GM18508 (cell line): ENCODE measurements around the gene GNAS.

Source experiments
- ATAC-seq: cut with Tn5 transposase; IDR thresholded peaks from one replicate; pipeline ENCODE4 v1.9.1; 2021; ENCODE audit warnings: moderate number of reproducible peaks; ENCODE audit not compliant: insufficient read depth, unreplicated experiment

The GNAS gene

DNA sequence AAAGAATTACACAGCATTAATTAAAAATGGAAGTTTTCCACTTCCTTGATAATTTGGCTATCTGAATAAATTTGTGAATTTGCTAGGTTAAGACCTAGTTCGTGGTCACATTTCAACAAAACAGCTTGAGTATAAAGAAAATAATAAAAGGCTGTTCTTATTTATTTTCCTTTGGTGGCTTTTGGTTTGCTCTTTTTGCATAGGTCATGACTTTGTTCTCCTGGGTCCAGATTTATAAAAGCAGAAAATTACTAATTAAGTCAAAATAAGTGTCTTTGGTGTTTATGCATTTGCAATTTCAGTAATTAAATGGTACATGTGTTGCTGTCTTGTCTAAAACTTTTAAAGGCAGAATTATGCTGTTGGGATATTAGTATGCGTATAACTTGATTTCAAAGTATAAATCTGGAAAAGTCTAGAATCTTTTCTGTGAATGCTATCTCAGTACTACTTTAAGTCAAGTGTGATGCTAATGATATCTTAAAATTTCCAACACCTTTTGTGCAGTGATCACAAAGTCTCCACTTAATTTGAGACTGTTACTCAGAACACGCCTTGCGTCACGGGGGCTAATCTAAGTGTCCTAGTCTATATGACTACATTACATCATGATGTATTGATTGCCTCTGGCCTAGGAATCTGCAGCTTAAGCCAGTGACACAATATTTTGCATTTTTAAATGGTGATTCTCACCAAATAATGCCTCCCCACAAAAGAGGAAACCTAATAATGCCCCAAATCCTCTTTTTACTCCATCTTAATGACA, 41.0 kb downstream of the GNAS start:
- ATAC-seq, result no peak

DNA sequence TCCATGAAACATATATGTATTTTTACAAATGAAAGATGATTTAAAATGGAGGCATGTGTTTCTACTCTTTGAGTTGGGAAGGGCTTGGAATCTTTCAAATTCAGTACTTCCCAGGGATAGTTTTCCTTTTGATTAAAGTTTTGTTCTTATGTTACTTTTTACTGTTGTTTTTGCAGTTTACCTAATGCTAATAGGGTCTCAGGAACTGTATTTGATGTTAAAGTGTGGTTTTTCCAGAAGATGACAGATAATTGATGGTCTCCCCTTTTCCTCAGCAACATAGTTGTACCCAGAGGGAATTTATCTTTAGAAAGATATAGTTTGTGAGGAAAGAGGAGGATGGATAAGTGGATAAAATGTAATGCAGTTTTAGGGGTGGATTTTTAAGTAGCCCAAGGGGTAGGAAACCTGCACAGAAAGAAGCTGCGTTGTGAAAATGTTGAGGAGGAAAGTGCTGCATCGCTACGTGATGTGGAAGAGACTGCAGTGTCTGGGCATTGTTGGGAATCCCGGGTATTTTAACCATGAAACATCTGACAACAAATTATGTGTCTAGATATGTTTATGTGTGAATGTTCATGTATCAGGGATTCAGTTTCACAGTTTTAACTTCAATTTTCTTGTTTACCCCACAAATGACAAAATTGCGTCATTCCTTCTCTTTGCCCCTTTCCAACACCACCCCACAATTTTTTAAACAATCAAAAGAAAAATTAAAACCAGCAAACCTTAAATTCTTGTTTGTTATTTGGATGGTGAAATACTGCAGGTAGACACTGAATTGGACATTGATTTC, 42.3 kb downstream of the GNAS start:
- no peak for ATAC-seq

GRCh38 chr20:58895448-58896180, 43.1 kb downstream of the GNAS start:
- ATAC-seq, result no peak

DNA sequence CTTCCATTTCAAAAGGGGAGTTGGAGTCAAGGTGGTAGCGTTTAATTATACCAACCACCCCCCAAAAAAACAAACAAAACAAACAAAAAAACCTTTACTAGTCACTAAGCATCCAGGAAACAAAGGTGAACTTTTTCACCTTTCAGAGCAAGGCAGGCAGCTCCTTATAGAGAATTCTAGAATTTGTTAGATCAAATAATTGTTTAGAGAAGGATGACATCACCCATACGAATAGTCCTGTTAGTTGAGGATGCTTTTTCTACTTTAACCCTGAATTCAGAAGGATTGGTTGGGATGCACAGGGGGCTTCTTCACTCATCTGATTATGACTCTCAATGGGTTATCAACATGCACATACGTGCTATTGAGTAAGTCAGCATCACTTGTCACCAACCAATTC, 44.3 kb downstream of the GNAS start:
- ATAC-seq, result no peak

- ATAC-seq, result no peak
Measured at GRCh38 chr20:58897488-58897887, 45.0 kb downstream of the GNAS start.

GRCh38 chr20:58898629-58899408, 46.3 kb downstream of the GNAS start:
- ATAC-seq, result no peak

DNA sequence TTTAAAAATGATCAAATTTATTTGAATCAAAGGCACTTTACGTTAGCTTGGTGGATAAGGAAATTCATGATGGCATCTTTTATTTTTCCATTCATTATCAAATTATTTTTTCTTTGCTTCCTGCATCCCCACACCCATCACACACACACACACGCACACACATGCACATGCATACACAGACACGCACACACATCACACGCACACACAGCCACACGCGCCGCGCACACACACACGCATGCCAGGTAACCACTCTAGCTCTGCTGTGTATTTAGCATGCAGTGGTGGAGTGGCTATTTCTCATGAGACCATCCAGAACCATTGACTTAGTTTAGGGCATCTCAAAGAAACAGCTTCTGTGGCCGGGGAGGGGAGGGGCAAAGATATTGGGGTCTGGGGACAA, 47.0 kb downstream of the GNAS start:
- ATAC-seq, result no peak

DNA sequence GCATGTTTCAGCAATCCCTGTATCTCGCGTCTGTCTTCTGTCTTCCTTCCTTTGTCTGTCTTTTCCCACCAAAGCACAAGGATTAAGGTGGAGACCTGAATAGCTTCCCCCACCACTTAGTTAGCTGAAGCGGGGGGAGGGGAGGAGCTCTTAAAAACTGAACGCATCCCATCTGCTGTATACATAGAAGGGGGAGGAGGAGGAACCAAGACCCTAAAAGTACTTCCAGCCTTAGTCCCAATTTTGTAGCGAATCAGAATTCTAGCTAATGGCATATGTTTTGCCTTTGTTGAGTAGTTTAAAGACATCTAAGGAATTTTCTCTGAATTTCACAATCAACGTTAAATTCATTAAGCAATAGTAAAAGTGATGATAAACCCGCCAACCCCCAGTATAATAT, 47.9 kb downstream of the GNAS start:
- ATAC-seq, result no peak

DNA sequence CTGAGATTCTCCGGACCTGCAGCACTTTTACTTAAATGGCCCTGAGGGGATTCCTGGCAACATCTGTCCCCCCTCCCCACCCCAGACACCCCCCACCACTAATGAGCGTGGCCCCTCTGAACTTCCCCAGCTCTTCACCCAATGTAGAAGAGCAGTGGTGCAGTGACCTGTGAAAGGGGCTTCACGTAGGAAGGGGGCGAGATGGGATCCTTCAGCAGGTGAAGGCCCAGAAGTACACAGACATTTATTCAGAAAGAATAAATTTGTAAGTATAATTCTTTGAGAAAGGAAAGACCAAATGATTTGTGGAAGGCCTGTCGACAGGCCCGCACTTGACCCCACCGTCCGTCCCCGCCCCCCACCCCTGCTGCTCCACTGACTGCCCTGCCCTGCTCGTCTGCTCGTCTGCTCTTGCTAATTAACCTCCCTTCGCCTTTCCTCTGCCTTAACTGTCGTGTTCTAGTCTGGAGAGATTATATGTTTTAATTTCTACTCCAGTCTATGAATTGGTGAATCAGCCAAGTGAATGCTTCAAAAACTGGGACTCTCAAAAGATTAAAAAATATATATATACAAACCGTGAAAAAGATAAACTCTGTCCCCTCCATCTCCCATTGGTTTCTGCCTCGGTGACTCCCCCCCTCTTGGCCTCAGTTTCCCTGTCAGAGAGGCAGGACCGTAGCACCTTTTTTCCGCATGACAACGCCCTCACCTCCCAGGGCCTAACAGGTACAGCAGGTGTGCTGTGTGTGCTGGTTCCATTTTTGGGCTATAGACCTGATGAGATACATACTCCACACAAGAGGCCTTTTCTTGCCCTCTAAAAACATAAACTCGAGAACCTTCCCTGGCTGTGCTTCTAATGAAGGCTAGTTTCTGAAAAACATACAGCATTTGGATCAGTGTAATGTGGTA, 49.2 kb downstream of the GNAS start:
- no peak for ATAC-seq

DNA sequence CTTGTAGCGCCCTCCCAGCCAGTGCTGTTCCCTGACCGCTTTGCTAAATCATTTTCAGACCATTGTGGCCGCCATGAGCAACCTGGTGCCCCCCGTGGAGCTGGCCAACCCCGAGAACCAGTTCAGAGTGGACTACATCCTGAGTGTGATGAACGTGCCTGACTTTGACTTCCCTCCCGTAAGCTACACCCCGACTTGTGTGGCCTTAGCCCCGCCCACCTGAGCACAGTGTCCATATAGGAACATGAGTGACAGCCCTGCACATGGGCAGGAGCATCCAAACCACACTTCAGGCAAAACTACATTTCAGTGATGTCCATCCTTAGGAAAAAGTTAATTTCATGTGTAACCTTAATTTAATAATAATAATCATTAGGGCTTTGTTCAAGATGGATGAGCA, 51.1 kb downstream of the GNAS start:
- ATAC-seq, result no peak

DNA sequence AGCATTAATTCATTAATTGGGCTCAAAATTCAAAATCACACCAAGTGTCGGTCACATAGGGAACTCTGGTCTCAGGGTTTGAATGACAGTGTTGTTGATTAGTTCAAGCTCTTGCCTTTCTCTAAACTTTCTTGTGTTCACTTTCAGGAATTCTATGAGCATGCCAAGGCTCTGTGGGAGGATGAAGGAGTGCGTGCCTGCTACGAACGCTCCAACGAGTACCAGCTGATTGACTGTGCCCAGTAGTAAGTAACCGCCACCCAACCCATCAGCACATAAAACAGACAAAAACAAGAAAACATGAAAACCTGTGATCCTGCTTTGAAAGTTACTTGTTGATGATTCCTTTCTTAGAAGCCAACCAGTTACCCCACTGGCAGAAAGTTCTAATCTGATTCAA, 52.7 kb downstream of the GNAS start:
- no peak for ATAC-seq

GRCh38 chr20:58906111-58906510, 53.6 kb downstream of the GNAS start:
- no peak for ATAC-seq

DNA sequence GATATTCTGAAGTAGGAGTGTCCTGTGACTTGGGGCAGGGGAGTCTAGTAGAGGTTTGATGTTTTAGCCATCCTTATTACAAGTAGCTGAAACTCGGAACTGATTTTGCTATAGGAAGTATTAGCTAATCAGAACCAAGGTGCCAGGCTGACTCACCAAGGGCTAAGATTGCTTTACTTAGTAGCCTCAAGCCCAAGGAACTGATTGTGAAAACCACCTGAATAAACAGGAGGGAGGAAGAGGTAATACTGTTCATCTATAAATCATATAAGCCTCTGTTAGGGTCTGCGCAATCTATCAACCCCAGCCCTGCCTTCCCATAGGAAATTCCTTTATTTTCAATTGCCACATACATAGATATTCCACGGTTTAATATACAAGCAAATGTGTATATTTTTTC, 54.4 kb downstream of the GNAS start:
- no peak for ATAC-seq

DNA sequence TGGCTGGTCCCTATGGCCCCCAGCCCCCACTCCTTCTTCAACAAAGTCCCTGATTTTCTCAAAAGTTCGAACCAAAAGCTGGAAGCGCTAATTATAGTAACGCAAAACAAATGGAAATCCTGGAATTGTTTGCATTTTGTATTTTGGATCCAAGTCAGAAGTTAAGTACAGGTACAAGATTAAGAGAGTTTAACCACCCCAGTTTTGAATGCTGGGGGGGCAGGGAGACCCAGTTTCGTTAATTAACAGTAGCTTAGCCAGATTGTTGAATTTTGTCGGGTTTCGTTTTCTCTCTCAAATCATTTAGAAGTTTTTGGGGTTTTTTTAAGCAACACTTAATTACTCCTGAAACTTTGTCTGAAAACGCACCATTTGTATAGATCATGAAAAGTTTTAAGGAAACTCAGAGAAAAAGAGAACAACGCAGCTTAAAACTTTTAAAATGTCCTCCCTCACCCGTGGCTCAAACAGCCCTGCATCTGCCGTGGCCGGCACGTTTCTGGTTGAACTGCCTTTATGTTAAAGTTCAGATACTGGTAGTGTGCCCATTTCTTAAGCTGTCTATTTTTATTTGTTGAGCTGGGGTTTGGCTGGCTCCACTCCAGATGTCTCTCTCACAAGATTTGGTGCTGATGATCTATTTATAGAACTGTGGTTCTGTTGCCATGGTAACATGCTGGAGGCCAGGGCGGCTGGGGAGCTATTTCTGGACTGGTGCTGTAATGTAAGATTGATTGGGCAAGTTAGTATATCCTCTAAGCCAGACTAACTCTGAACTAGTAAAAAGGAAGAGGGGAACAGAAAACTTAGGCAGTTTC, 55.0 kb downstream of the GNAS start:
- ATAC-seq, result peak; percentile 66

DNA sequence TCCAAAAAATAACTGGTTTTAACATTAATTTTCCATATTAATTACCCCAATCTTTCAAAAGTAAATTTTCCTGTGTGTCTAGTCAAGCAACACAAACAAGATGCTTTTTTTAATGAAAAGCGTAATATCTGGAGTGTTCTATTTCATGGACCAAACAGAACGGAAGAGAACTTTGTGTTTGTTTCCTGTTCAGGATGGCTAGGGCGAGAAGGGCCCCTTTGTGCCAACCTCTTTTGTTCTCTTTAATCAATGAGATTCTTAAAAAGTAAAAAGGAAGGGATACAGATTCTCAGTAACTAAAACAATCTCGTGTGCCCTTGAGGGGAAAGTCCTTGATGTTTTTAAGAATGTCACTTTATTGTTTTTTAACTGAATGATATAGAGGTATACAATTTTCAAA, 55.7 kb downstream of the GNAS start:
- no peak for ATAC-seq

GRCh38 chr20:58908941-58909340, 56.4 kb downstream of the GNAS start:
- ATAC-seq, result no peak

GRCh38 chr20:58909585-58909984, 57.1 kb downstream of the GNAS start:
- ATAC-seq, result no peak

GRCh38 chr20:58910473-58910872, 58.0 kb downstream of the GNAS start:
- no peak for ATAC-seq

DNA sequence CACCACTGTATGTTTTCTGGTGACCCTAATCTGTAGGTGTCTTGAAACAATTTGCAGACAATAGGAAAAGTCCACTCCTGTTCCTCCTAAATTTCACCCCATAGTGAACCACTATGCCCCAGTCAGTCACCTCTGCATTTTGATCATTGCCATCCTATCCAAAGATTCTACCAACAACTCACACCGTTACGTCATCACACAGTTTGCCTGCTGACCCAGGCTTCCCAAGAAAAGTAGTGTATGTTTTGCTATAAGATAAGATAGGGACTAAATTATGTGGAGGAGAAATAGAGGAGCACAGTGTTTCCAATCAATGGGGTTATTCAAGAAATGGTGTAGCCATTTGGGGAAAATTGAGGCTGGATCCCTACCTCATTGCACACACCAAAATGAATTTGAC, 58.8 kb downstream of the GNAS start:
- ATAC-seq, result no peak
